ENCODE results near the gene GATA6. TPM values are rescaled to one million over a fixed set of nuclear protein-coding genes. Genes with fewer than 3 reads are reported as not detected.
A peak's percentile ranks its signal among the peaks of the same experiment; 100 is the strongest.

Gene GATA6
- total RNA-seq, 2 donors from 2014 or later = 41.8 to 114 TPM

- Histone ChIP-seq H3K4me1 (no peaks in the 10 kb centered on the region), H3K4me3 (no peak overlapping the region), H3K36me3 (replicated peaks in 1 of 2; ENCODE audit: insufficient read depth in 1 of 2, low read depth in 2 of 2) (no peaks in the 10 kb centered on the region), H3K27me3 (no peaks in the 10 kb centered on the region), H3K27ac (no peak overlapping the region), H3K9me3 (no peaks in the 10 kb centered on the region)
- no peak for DNase-seq
- intact Hi-C loops (cut with DNase I) = no loop called here
- 85 to 90% methylated on average over 12 of the region's 12 CpGs for WGBS, 2 donors
- ATAC-seq = no peak
- no peak for TF ChIP-seq POLR2A (IDR thresholded peaks at IDR 0.05)
- TF ChIP-seq, protein P1, sequence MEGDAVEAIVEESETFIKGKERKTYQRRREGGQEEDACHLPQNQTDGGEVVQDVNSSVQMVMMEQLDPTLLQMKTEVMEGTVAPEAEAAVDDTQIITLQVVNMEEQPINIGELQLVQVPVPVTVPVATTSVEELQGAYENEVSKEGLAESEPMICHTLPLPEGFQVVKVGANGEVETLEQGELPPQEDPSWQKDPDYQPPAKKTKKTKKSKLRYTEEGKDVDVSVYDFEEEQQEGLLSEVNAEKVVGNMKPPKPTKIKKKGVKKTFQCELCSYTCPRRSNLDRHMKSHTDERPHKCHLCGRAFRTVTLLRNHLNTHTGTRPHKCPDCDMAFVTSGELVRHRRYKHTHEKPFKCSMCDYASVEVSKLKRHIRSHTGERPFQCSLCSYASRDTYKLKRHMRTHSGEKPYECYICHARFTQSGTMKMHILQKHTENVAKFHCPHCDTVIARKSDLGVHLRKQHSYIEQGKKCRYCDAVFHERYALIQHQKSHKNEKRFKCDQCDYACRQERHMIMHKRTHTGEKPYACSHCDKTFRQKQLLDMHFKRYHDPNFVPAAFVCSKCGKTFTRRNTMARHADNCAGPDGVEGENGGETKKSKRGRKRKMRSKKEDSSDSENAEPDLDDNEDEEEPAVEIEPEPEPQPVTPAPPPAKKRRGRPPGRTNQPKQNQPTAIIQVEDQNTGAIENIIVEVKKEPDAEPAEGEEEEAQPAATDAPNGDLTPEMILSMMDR (IDR thresholded peaks at IDR 0.05) = no peak
Measured at GRCh38 chr18:22230471-22230945, 61.1 kb downstream of the GATA6 start.

DNA sequence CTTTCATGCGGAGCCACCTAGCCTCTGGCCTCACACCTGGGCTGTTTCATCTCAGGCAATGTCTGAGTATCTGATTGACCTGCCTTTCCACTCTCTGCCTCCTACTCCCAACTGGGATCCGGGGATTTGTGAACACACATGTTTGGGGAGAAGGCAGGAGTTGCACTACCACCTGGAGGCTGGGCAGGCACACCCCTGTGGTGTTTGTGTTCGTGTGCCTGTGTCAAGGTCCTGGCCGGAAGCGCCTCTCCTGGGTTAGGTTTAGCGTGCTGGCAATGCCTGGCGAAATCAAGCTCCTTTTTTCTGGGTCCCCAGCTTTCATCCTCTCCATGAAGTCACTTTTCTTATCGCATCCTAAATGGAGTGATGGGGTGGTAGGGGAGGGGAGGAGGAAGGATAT lies 63.9 kb downstream of the GATA6 start:
- 68 to 71% methylated on average over 8 of the region's 8 CpGs for WGBS, 2 donors
- TF ChIP-seq, protein P1 (IDR thresholded peaks at IDR 0.05) = peak in 1 of 7 experiments; percentile 5
- TF ChIP-seq POLR2A (IDR thresholded peaks at IDR 0.05) = no peak
- Histone ChIP-seq H3K36me3 (replicated peaks in 1 of 2; ENCODE audit: insufficient read depth in 1 of 2, low read depth in 2 of 2) (no peaks in the 10 kb centered on the region), H3K9me3 (no peaks in the 10 kb centered on the region), H3K27ac (no peak overlapping the region), H3K4me1 (no peaks in the 10 kb centered on the region), H3K27me3 (no peaks in the 10 kb centered on the region), H3K4me3 (no peak overlapping the region)
- DNase-seq (peak in 1 of 4 donors; percentile 23), ATAC-seq (no peak)
- intact Hi-C loops (cut with DNase I) = no loop called here

DNA sequence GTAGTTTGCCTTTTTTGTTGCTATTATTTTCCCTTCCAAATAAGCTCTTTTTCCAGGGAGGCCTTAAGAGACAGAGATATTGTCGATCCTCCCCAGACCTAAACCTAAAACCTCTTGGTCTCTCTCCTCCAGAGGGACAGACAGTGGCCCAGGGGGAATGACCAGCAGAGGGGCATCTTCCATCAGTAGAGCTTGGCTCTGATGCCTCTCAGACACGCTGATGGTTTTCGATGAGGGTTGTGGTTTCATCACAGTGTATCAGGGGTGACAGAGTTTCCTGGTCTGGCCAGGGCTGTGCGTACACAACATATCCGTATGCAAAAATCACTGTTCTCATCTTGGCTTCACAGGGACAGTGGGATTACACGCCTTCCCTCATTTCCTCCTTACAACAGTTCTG lies 68.6 kb downstream of the GATA6 start:
- 81 to 83% methylated on average over 3 to 6 of the region's 6 CpGs for WGBS, 2 donors
- H3K4me1 ChIP-seq = peaks cover 18% of the 10 kb centered on the region
- H3K27ac ChIP-seq = no peak overlapping the region
- H3K27me3 ChIP-seq = no peaks in the 10 kb centered on the region
- no peaks in the 10 kb centered on the region for H3K9me3 ChIP-seq
- H3K36me3 ChIP-seq (replicated peaks in 1 of 2; ENCODE audit: insufficient read depth in 1 of 2, low read depth in 2 of 2) = no peaks in the 10 kb centered on the region
- intact Hi-C loops (cut with DNase I) = no loop called here
- H3K4me3 ChIP-seq = no peak overlapping the region
- TF ChIP-seq, protein P1 (IDR thresholded peaks at IDR 0.05) = no peak
- TF ChIP-seq POLR2A (IDR thresholded peaks at IDR 0.05) = no peak
- DNase-seq = no peak
- no peak for ATAC-seq

DNA sequence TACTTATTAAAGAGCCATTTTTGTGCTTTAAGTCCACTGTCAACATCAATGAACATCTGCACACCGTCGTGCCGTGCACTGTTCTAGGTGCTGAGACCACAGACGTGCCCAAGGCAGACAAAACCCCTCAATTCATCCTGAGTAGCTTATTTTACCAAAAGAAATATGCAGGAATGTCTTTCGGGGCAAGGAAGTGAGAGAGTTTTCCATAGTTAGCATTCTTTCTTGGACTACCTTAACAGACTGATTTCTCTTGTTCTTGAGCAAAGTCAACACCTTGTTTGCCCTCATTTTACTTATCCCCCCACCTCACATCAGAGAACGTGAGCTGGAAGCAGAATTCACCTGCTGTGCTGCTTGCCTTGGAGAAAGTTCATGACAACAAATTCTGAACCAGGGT lies 69.3 kb downstream of the GATA6 start:
- no peak for TF ChIP-seq POLR2A (IDR thresholded peaks at IDR 0.05)
- TF ChIP-seq, protein P1 (IDR thresholded peaks at IDR 0.05) = no peak
- Histone ChIP-seq H3K36me3 (replicated peaks in 1 of 2; ENCODE audit: insufficient read depth in 1 of 2, low read depth in 2 of 2) (no peaks in the 10 kb centered on the region), H3K9me3 (no peaks in the 10 kb centered on the region), H3K27me3 (no peaks in the 10 kb centered on the region), H3K4me3 (no peak overlapping the region), H3K4me1 (peaks cover 22% of the 10 kb centered on the region), H3K27ac (peak overlapping the region in 3 of 4 donors; percentile 0 to 36 (median 34))
- DNase-seq (no peak), ATAC-seq (no peak)
- 50 to 64% methylated on average over 6 of the region's 6 CpGs for WGBS, 2 donors
- intact Hi-C loops (cut with DNase I) = no loop called here

DNA sequence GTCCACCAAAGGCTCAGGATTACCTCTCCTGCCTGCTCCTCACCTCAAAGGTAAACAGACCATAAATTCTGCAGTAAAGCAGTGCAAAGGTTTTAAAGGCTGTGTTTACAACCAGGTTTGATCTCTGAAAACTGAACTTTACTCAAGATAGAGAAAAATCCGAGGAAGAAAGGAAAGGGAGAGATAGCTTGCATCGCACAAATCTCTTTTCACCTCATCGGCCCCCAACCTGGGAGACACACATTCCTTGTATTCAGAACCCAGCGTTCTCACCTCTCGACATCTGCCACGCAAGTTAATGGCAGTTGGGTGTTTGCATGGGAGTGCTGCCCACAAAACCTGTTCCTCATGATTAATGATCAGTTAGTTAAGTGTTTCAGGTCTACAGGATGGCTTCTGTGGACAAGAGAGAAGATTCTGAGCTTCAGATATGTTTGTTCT lies 72.6 kb downstream of the GATA6 start:
- peaks cover 22% of the 10 kb centered on the region for H3K4me1 ChIP-seq
- intact Hi-C loops (cut with DNase I) = no loop called here
- peak; percentile 19 to 58 (median 51) for DNase-seq
- no peaks in the 10 kb centered on the region for H3K9me3 ChIP-seq
- H3K27me3 ChIP-seq = no peaks in the 10 kb centered on the region
- H3K4me3 ChIP-seq = no peak overlapping the region
- H3K27ac ChIP-seq = peak overlapping the region in 3 of 4 donors; percentile 65 to 72 (median 69)
- H3K36me3 ChIP-seq (replicated peaks in 1 of 2; ENCODE audit: insufficient read depth in 1 of 2, low read depth in 2 of 2) = no peaks in the 10 kb centered on the region
- ATAC-seq = peak; percentile 74
- TF ChIP-seq, protein P1 (IDR thresholded peaks at IDR 0.05) = no peak
- TF ChIP-seq POLR2A (IDR thresholded peaks at IDR 0.05) = no peak
- 37 to 46% methylated on average over 6 of the region's 6 CpGs for WGBS, 2 donors

Measured in body of pancreas (tissue), 4 donors.